Measurements from ENCODE around the gene POU2F1. TPM values are rescaled to one million over a fixed set of nuclear protein-coding genes. Genes with fewer than 3 reads are reported as not detected.
A peak's percentile ranks its signal among the peaks of the same experiment; 100 is the strongest.

POU2F1 gene
- total RNA-seq, 1 experiment from 2014 or later: 29.6 TPM

GRCh38 chr1:167342846-167343245 lies 122.2 kb downstream of the POU2F1 start:
- ChIA-PET CTCF (interaction anchor here (0.6 to 1.5 kb wide), 8 partner anchors 10 to 276 kb away, joined by 3 to 31 read pairs (median 4); partner anchors contain the start of gene POU2F1), POLR2A (interaction anchor here (0.6 kb wide), 1 partner anchor 123 kb away, joined by 3 read pairs; no protein-coding TSS in a partner anchor)
- Mint-ChIP-seq H3K27me3 (ENCODE audit: insufficient read depth, unreplicated experiment) (no peaks in the 10 kb centered on the region), H3K27ac (ENCODE audit: unreplicated experiment) (no peak overlapping the region), H3K4me3 (ENCODE audit: unreplicated experiment) (no peak overlapping the region), H3K36me3 (ENCODE audit: insufficient read depth, unreplicated experiment) (peaks cover 10% of the 10 kb centered on the region), H3K4me1 (ENCODE audit: low read depth, unreplicated experiment) (peaks cover 12% of the 10 kb centered on the region), H3K9me3 (ENCODE audit: unreplicated experiment) (peaks cover under 1% of the 10 kb centered on the region)
- no peaks in the 10 kb centered on the region for H3K9me3 ChIP-seq
- H3K36me3 ChIP-seq (ENCODE audit: control insufficient read depth, insufficient read depth, low read length): no peaks in the 10 kb centered on the region
- DNase-seq: no peak
- H3K4me1 ChIP-seq: no peaks in the 10 kb centered on the region
- BruUV-seq (replicated peaks): no TSS peak
- intact Hi-C loops (cut with micrococcal nuclease; ENCODE audit: unreplicated experiment): loop anchor here (1.0 to 5.0 kb wide), 3 partner anchors 75 to 277 kb away; no protein-coding TSS in a partner anchor
- H3K4me3 ChIP-seq (ENCODE audit: low read depth, low read length): no peak overlapping the region
- H3K27me3 ChIP-seq (replicated peaks; ENCODE audit: control insufficient read depth, insufficient read depth, low read length): no peaks in the 10 kb centered on the region
- TF ChIP-seq CTCF (IDR thresholded peaks at IDR 0.05; ENCODE audit: insufficient read depth in 1 of 2, low read depth in 1 of 2, low read length in 1 of 2, severe bottlenecking in 1 of 2, unreplicated experiment in 1 of 2): peak; percentile 23 to 37

DNA sequence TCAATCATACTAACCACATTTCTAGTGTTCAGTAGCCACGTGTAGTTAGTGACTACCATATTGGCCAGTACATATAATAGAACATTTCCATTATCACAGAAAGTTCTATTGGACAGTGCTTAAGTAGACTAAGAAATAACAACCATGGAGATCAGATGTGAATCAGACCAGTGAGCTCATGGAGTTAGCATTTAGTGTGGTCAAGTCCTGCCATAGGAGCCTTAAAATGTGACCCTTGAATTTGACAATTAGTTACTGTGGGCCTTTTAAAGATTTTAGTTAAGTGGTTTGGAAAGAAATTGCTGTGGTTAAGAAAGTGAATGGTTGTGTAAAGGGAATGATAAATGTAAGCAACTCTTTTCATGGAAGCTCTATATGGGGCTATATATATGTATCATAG lies 123.4 kb downstream of the POU2F1 start:
- POLR2A ChIA-PET: no interaction called here
- Mint-ChIP-seq H3K4me3 (ENCODE audit: unreplicated experiment) (no peak overlapping the region), H3K9me3 (ENCODE audit: unreplicated experiment) (no peaks in the 10 kb centered on the region), H3K27ac (ENCODE audit: unreplicated experiment) (peak overlapping the region; percentile 1), H3K27me3 (ENCODE audit: insufficient read depth, unreplicated experiment) (no peaks in the 10 kb centered on the region), H3K36me3 (ENCODE audit: insufficient read depth, unreplicated experiment) (peaks cover 8% of the 10 kb centered on the region), H3K4me1 (ENCODE audit: low read depth, unreplicated experiment) (peaks cover 12% of the 10 kb centered on the region)
- H3K4me1 ChIP-seq: no peaks in the 10 kb centered on the region
- H3K27me3 ChIP-seq (replicated peaks; ENCODE audit: control insufficient read depth, insufficient read depth, low read length): no peaks in the 10 kb centered on the region
- H3K4me3 ChIP-seq (ENCODE audit: low read depth, low read length): no peak overlapping the region
- no peaks in the 10 kb centered on the region for H3K9me3 ChIP-seq
- no peak for DNase-seq
- no TSS peak for BruUV-seq (replicated peaks)
- H3K36me3 ChIP-seq (ENCODE audit: control insufficient read depth, insufficient read depth, low read length): no peaks in the 10 kb centered on the region
- intact Hi-C loops (cut with micrococcal nuclease; ENCODE audit: unreplicated experiment): loop anchor here (5.0 kb wide), 1 partner anchor 188 kb away; no protein-coding TSS in a partner anchor
- TF ChIP-seq CTCF (IDR thresholded peaks at IDR 0.05; ENCODE audit: insufficient read depth in 1 of 2, low read depth in 1 of 2, low read length in 1 of 2, severe bottlenecking in 1 of 2, unreplicated experiment in 1 of 2): no peak
- CTCF ChIA-PET: no interaction called here

DNA sequence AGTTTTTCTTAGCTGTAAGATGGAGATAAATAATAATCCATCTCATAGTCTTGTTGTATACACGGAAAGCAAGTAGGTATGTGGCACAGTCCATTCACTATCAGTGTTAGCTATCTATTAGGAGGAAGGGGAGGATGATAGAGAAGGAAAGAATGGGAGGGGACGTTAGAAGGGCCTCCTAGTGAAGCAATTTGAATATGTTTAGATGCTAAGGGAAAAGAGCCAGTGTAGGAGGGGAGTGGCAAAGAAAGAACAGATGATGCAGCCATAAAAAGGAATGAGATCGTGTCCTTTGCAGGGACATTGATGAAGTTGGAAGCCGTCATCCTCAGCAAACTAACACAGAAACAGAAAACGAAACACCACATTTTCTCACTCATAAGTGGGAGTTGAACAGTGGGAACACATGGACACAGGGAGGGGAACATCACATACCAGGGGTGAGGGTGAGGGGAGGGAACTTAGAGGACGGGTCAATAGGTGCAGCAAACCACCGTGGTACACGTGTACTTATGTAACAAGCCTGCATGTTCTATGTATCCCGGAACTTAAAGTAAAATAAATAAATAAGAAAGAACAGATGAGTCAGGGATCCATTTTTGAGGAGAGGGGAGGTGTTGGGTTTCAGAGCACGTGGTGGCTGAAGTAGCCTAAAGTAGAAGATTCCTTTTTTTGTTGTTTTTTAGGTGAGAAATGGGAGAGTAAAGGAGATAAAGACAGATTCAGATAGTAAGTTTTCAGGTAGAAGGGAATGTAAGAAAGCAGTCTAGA lies 124.1 kb downstream of the POU2F1 start:
- intact Hi-C loops (cut with micrococcal nuclease; ENCODE audit: unreplicated experiment): loop anchor here (5.0 kb wide), 1 partner anchor 188 kb away; no protein-coding TSS in a partner anchor
- no peaks in the 10 kb centered on the region for H3K27me3 ChIP-seq (replicated peaks; ENCODE audit: control insufficient read depth, insufficient read depth, low read length)

More for the DNA sequence above, 124.1 kb downstream of the POU2F1 start:
- no peak for TF ChIP-seq CTCF (IDR thresholded peaks at IDR 0.05; ENCODE audit: insufficient read depth in 1 of 2, low read depth in 1 of 2, low read length in 1 of 2, severe bottlenecking in 1 of 2, unreplicated experiment in 1 of 2)
- H3K9me3 ChIP-seq: no peaks in the 10 kb centered on the region
- ChIA-PET POLR2A (no interaction called here), CTCF (no interaction called here)
- Mint-ChIP-seq H3K4me3 (ENCODE audit: unreplicated experiment) (no peak overlapping the region), H3K36me3 (ENCODE audit: insufficient read depth, unreplicated experiment) (peaks cover 8% of the 10 kb centered on the region), H3K27me3 (ENCODE audit: insufficient read depth, unreplicated experiment) (no peaks in the 10 kb centered on the region), H3K9me3 (ENCODE audit: unreplicated experiment) (no peaks in the 10 kb centered on the region), H3K27ac (ENCODE audit: unreplicated experiment) (peak overlapping the region; percentile 1), H3K4me1 (ENCODE audit: low read depth, unreplicated experiment) (peaks cover 12% of the 10 kb centered on the region)
- no peaks in the 10 kb centered on the region for H3K4me1 ChIP-seq
- H3K36me3 ChIP-seq (ENCODE audit: control insufficient read depth, insufficient read depth, low read length): no peaks in the 10 kb centered on the region
- BruUV-seq (replicated peaks): no TSS peak
- DNase-seq: no peak
- H3K4me3 ChIP-seq (ENCODE audit: low read depth, low read length): no peak overlapping the region

Data from Caco-2 (cell line).